B cell (primary cell): ENCODE results near the gene PTPRE. TPM values are rescaled to one million over a fixed set of nuclear protein-coding genes. Genes with fewer than 3 reads are reported as not detected.

Experiments used
- ATAC-seq: fragments of 200-7000 bp; cut with Tn5 transposase; one replicate; pipeline ENCODE4 v1.10.0; 2021; ENCODE audit warnings: low read depth, mild to moderate bottlenecking, moderate number of reproducible peaks, moderate library complexity
- CTCF ChIA-PET: fragments of 350-600 bp; sonication (Branson Sonifier 250); formaldehyde crosslinking; loops from one replicate; lab custom pipeline; 2021; ENCODE audit warnings: antibody characterized with exemption, inconsistent platforms; lab: Charles Lee
- POLR2A ChIA-PET: fragments of 350-600 bp; sonication (Branson Sonifier 250); formaldehyde crosslinking; loops from one replicate; lab custom pipeline; 2021; ENCODE audit warnings: antibody characterized with exemption; lab: Charles Lee
- DNase-seq: peaks from one replicate; pipeline ENCODE4 v3.0.0; 2013
- H2AFZ ChIP-seq: 2 replicates; pipeline ENCODE4 v1.6.1; 2012; ENCODE audit warnings: mild to moderate bottlenecking, low read depth, low read length; ENCODE audit not compliant: insufficient read depth, poor library complexity, severe bottlenecking
- H3K27ac ChIP-seq, 2 donors: 1 replicate in 1 of 2; 2 replicates in 1 of 2; pipeline ENCODE4 v1.5.1; 2012 to 2013; ENCODE audit warnings: low read length in 2 of 2, mild to moderate bottlenecking in 2 of 2, moderate library complexity in 1 of 2
- H3K27me3 ChIP-seq, 4 experiments: fragments of 200-600 bp in 1 of 4; sonication (generic) in 1 of 4; replicated peaks in 1 of 4; 1 replicate in 2 of 4; 2 replicates in 2 of 4; pipeline versions ENCODE4 v1.6.1 to v1.7.0; 2013 to 2016; ENCODE audit warnings: low read length in 3 of 4, mild to moderate bottlenecking in 2 of 4, mixed read lengths in 1 of 4, moderate library complexity in 1 of 4; ENCODE audit not compliant: insufficient read depth in 4 of 4, control insufficient read depth in 3 of 4; ENCODE audit errors: control extremely low read depth in 1 of 4
- H3K36me3 ChIP-seq, 2 experiments: replicated peaks in 1 of 2; 1 replicate in 1 of 2; 2 replicates in 1 of 2; pipeline versions ENCODE4 v1.6.1 to v1.7.1; 2013; ENCODE audit warnings: low read length in 1 of 2; ENCODE audit not compliant: insufficient read depth in 2 of 2, control insufficient read depth in 1 of 2; ENCODE audit errors: control extremely low read depth in 1 of 2, extremely low read depth in 1 of 2
- H3K4me1 ChIP-seq, 2 donors: fragments of 200-600 bp in 1 of 2; sonication (generic) in 1 of 2; 1 replicate in 1 of 2; 2 replicates in 1 of 2; pipeline versions ENCODE4 v1.5.1 to v1.6.1; 2013 to 2017; ENCODE audit warnings: low read length in 2 of 2; ENCODE audit not compliant: control insufficient read depth in 2 of 2, insufficient read depth in 2 of 2
- H3K4me2 ChIP-seq: replicated peaks from 2 replicates; pipeline ENCODE3; 2012; ENCODE audit warnings: mild to moderate bottlenecking, low read depth, low read length; ENCODE audit not compliant: poor library complexity, severe bottlenecking
- H3K4me3 ChIP-seq, 5 experiments: fragments of 200-600 bp in 1 of 5; sonication (generic) in 1 of 5; 1 replicate in 3 of 5; 2 replicates in 2 of 5; pipeline versions ENCODE4 v1.5.1 to v1.7.0; 2011 to 2016; ENCODE audit warnings: low read length in 4 of 5, mild to moderate bottlenecking in 4 of 5, low read depth in 2 of 5, control low read depth in 1 of 5, moderate library complexity in 1 of 5; ENCODE audit not compliant: insufficient read depth in 1 of 5; ENCODE audit errors: control extremely low read depth in 1 of 5, extremely low read depth in 1 of 5
- H3K79me2 ChIP-seq: fragments of 200-600 bp; sonication (generic); one replicate; pipeline ENCODE4 v1.6.0; 2016; ENCODE audit warnings: low read length; ENCODE audit not compliant: control insufficient read depth, insufficient read depth
- H3K9ac ChIP-seq: fragments of 200-600 bp; sonication (generic); 2 replicates; pipeline ENCODE4 v1.6.1; 2017; ENCODE audit warnings: mild to moderate bottlenecking, low read length, moderate library complexity
- H3K9me3 ChIP-seq, 3 donors: one replicate each; pipeline versions ENCODE4 v1.6.1 to v1.7.1; 2013; ENCODE audit warnings: low read length in 2 of 3; ENCODE audit not compliant: control insufficient read depth in 2 of 3, insufficient read depth in 1 of 3; ENCODE audit errors: control extremely low read depth in 1 of 3
- H4K20me1 ChIP-seq: 2 replicates; pipeline ENCODE4 v1.6.0; 2012; ENCODE audit warnings: mild to moderate bottlenecking, low read length; ENCODE audit not compliant: insufficient read depth, control insufficient read depth, poor library complexity, severe bottlenecking
- H3K27ac Mint-ChIP-seq: one replicate; pipeline ENCODE4 v1.8.0; 2021; ENCODE audit warnings: mixed read lengths
- H3K27me3 Mint-ChIP-seq: one replicate; pipeline ENCODE4 v1.8.0; 2021; ENCODE audit warnings: mixed read lengths
- H3K4me1 Mint-ChIP-seq: one replicate; pipeline ENCODE4 v1.8.0; 2021; ENCODE audit warnings: mixed read lengths
- H3K4me3 Mint-ChIP-seq: one replicate; pipeline ENCODE4 v1.8.0; 2021; ENCODE audit warnings: mixed read lengths
- H3K9me3 Mint-ChIP-seq: one replicate; pipeline ENCODE4 v1.8.0; 2022; ENCODE audit warnings: mixed read lengths; ENCODE audit not compliant: insufficient read depth
- CTCF ChIP-seq: fragments of 200-600 bp; IDR thresholded peaks from one replicate; pipeline ENCODE4 v1.8.0; 2022; ENCODE audit warnings: antibody characterized with exemption, mild to moderate bottlenecking
- EZH2 ChIP-seq: IDR thresholded peaks from 2 replicates; pipeline ENCODE4 v1.6.1; 2012; ENCODE audit warnings: borderline replicate concordance, low read depth, mild to moderate bottlenecking, moderate library complexity, low read length; ENCODE audit not compliant: insufficient read depth, poor library complexity, severe bottlenecking
- WGBS: methylation state at CpG from one replicate; pipeline ENCODE4 v1.1.5; 2013; ENCODE audit warnings: missing lambda C conversion rate; ENCODE audit not compliant: insufficient coverage; 5-methylcytosine and 5-hydroxymethylcytosine counted together
- intact Hi-C: fragments of 100-400 bp; cut with micrococcal nuclease; formaldehyde crosslinking; loops from one replicate; pipeline ENCODE4 v1.10.0; 2022
- polyA plus RNA-seq: library from polyadenylated mRNA; depleted of rRNA; stranded (reverse); fragments of >200 nt; gene quantifications from 2 replicates; pipeline ENCODE4 v1.2.3, GENCODE V29; 2012
- total RNA-seq, 2 donors: library from RNA; stranded (reverse); fragments of 120-200 nt in 1 of 2; gene quantifications; 1 replicate in 1 of 2; 2 replicates in 1 of 2; pipeline versions ENCODE4 v1.2.3 to v1.2.4, GENCODE V29; 2013 to 2022

PTPRE gene
- total and polyA plus RNA-seq, 2 donors (not counting 1 experiment from before 2014, with no cell fraction given): 6.6 to 32.7 TPM

- no peak overlapping the region for H3K9ac ChIP-seq
- ChIA-PET POLR2A (no interaction called here), CTCF (no interaction called here)
- DNase-seq: no peak
- no peaks in the 10 kb centered on the region for H3K9me3 ChIP-seq
- H2AFZ ChIP-seq: no peak overlapping the region
- no peaks in the 10 kb centered on the region for H3K36me3 ChIP-seq
- Mint-ChIP-seq H3K4me3 (no peak overlapping the region), H3K27me3 (peaks cover 22% of the 10 kb centered on the region), H3K4me1 (peaks cover 7% of the 10 kb centered on the region), H3K9me3 (no peaks in the 10 kb centered on the region), H3K27ac (no peak overlapping the region)
- H3K4me1 ChIP-seq: peaks cover 4 to 6% of the 10 kb centered on the region in 2 donors
- 95% methylated on average over 5 of the region's 5 CpGs for WGBS
- H4K20me1 ChIP-seq: no peaks in the 10 kb centered on the region
- intact Hi-C loops: no loop called here
- no peak for ATAC-seq
- no peaks in the 10 kb centered on the region for H3K79me2 ChIP-seq
- H3K27me3 ChIP-seq: peaks cover 0 to 10% (median 0%) of the 10 kb centered on the region in 4 experiments
- H3K4me2 ChIP-seq: no peak overlapping the region
- no peak overlapping the region for H3K27ac ChIP-seq
- no peak overlapping the region for H3K4me3 ChIP-seq
- TF ChIP-seq EZH2: no peak
- no peak for TF ChIP-seq CTCF
These were observed 89.7 kb downstream of the PTPRE start for GRCh38 chr10:127996586-127996985.

GRCh38 chr10:127997271-127997670 is 90.4 kb downstream of the PTPRE start:
- Histone ChIP-seq H3K27me3 (peaks cover 0 to 4% (median 0%) of the 10 kb centered on the region in 4 experiments), H3K9me3 (no peaks in the 10 kb centered on the region), H4K20me1 (no peaks in the 10 kb centered on the region), H3K4me1 (peaks cover 4 to 6% of the 10 kb centered on the region in 2 donors), H3K79me2 (no peaks in the 10 kb centered on the region), H3K9ac (no peak overlapping the region), H3K4me3 (no peak overlapping the region), H3K4me2 (no peak overlapping the region), H3K36me3 (no peaks in the 10 kb centered on the region), H2AFZ (no peak overlapping the region), H3K27ac (no peak overlapping the region)
- no peak overlapping the region for H3K4me3 Mint-ChIP-seq
- H3K27me3 Mint-ChIP-seq: peaks cover 21% of the 10 kb centered on the region
- intact Hi-C loops: no loop called here
- no peak for DNase-seq
- H3K27ac Mint-ChIP-seq: no peak overlapping the region
- ATAC-seq: no peak
- H3K4me1 Mint-ChIP-seq: peaks cover 7% of the 10 kb centered on the region
- POLR2A ChIA-PET: no interaction called here
- no peaks in the 10 kb centered on the region for H3K9me3 Mint-ChIP-seq
- CTCF ChIA-PET: no interaction called here
- TF ChIP-seq CTCF: no peak
- TF ChIP-seq EZH2: no peak
- WGBS: 39% methylated on average over 3 of the region's 4 CpGs
